HepG2 (cell line): Measurements from ENCODE around the gene SERTAD3. TPM values are rescaled to one million over a fixed set of nuclear protein-coding genes. Genes with fewer than 3 reads are reported as not detected.

Experiments used
- ARID4A ChIP-seq: sonication (generic); formaldehyde crosslinking; IDR thresholded peaks from 2 replicates; pipeline ENCODE4 v1.5.0; 2020; ENCODE audit warnings: mild to moderate bottlenecking, missing genetic modification reagents, borderline replicate concordance
- CEBPB ChIP-seq: IDR thresholded peaks from 2 replicates; pipeline ENCODE4 v1.6.1; 2011; ENCODE audit warnings: low read depth, low read length, improper control_type of control experiment, borderline replicate concordance
- DBP ChIP-seq: sonication (generic); formaldehyde crosslinking; IDR thresholded peaks from 2 replicates; pipeline ENCODE4 v1.4.0; 2020; ENCODE audit warnings: missing genetic modification reagents; ENCODE audit errors: not compliant biosample characterization
- FOSL1 ChIP-seq: sonication (generic); formaldehyde crosslinking; IDR thresholded peaks from 2 replicates; pipeline ENCODE4 v1.9.0; 2021; ENCODE audit warnings: missing genetic modification reagents, borderline replicate concordance
- TBP ChIP-seq: sonication (generic); formaldehyde crosslinking; IDR thresholded peaks from 2 replicates; pipeline ENCODE4 v1.5.0; 2020; ENCODE audit warnings: missing genetic modification reagents
- TFAP4 ChIP-seq: sonication (generic); IDR thresholded peaks from 2 replicates; pipeline ENCODE4 v1.6.1; 2016; ENCODE audit warnings: low read depth, borderline replicate concordance
- ZNF224 ChIP-seq: sonication (generic); formaldehyde crosslinking; IDR thresholded peaks from 2 replicates; pipeline ENCODE4 v1.5.0; 2020; ENCODE audit warnings: mild to moderate bottlenecking, missing genetic modification reagents
- ZNF318 ChIP-seq: sonication (generic); formaldehyde crosslinking; IDR thresholded peaks from 2 replicates; pipeline ENCODE4 v1.4.0; 2020; ENCODE audit warnings: mild to moderate bottlenecking, missing genetic modification reagents
- ZNF460 ChIP-seq: sonication (generic); formaldehyde crosslinking; IDR thresholded peaks from 2 replicates; pipeline ENCODE4 v1.5.1; 2020; ENCODE audit warnings: missing genetic modification reagents, mild to moderate bottlenecking, borderline replicate concordance
- ZNF792 ChIP-seq: IDR thresholded peaks from 2 replicates; pipeline ENCODE4 v1.6.1; 2016
- ZSCAN21 ChIP-seq: sonication (generic); formaldehyde crosslinking; IDR thresholded peaks from 2 replicates; pipeline ENCODE4 v1.8.0; 2022; ENCODE audit warnings: mild to moderate bottlenecking, missing genetic modification reagents, moderate library complexity, borderline replicate concordance
- polyA plus RNA-seq, 8 experiments: library from polyadenylated mRNA; depleted of rRNA in 3 of 8; stranded (reverse) in 7 of 8; unstranded in 1 of 8; fragments of >200 nt; fragmentation: Illumina TruSeq in 4 of 8; extraction: Trizol in 4 of 8; gene quantifications; 2 replicates each; pipeline versions ENCODE4 v1.2.1 to v1.2.3, GENCODE V29; 2011 to 2016; ENCODE audit warnings: low read depth in 4 of 8, missing spikeins in 1 of 8, mixed read lengths in 1 of 8; ENCODE audit not compliant: insufficient read depth in 1 of 8
- total RNA-seq, 5 experiments: library from RNA; depleted of rRNA; stranded (reverse); fragments of >200 nt; fragmentation: Illumina TruSeq; extraction: Trizol; gene quantifications; 2 replicates each; pipeline ENCODE4 v1.2.3, GENCODE V29; 2016; ENCODE audit warnings: low read depth in 1 of 5

SERTAD3 gene
- total and polyA plus RNA-seq, 2 of the 13 experiments (the other 11 are each of a cell fraction or from before 2014, with no cell fraction given), result 9.6 to 16.9 TPM

GRCh38 chr19:40444000-40444824 lies at the start of gene SERTAD3 (continued):
- TF ChIP-seq ARID4A (CRISPR knock-in tag), result peak; percentile 91
- peak; percentile 56; the same call in 1 of the 2 replicates for TF ChIP-seq ZNF792
- no peak for TF ChIP-seq CEBPB
- no peak; the same call in 1 of the 2 replicates for TF ChIP-seq TFAP4
- no peak for TF ChIP-seq ZNF224 (CRISPR knock-in tag)
- no peak for TF ChIP-seq ZNF460 (CRISPR knock-in tag)
- no peak for TF ChIP-seq TBP (CRISPR knock-in tag)
- TF ChIP-seq ZNF318 (CRISPR knock-in tag), result no peak
- TF ChIP-seq DBP (CRISPR knock-in tag), result no peak
- TF ChIP-seq FOSL1 (CRISPR knock-in tag), result 0 out of 2 replicates have a peak, but pooled peaks have one; percentile 10
- 0 out of 2 replicates have a peak, but pooled peaks have one; percentile 47 for TF ChIP-seq ZSCAN21
